ENCODE measurements around the gene OPRL1.
A peak's percentile ranks its signal among the peaks of the same experiment; 100 is the strongest.

OPRL1 gene

DNA sequence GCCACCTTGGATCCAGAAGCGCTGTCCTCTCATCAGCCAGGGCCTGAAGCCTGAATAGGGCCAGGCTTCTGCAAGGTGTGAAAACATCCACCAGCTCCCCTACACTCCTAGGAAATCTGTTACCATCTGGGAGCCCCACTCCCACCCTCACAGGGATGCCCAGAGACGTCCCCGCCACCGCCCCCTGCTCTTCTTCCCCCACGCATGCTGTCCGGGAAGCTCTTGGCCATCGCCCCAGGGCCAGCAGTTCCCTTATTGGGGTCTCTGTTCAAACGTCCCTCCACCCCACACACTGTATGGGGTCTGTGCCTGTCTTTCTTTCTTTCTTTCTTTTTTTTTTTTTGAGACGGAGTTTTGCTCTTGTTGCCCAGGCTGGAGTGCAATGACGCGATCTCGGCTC is 4.3 kb upstream of the OPRL1 start:
- H3K27me3 ChIP-seq (replicated peaks in 2 of 5; ENCODE audit: control insufficient read depth in 4 of 5, insufficient read depth in 5 of 5, low read length in 4 of 5) = no peaks in the 10 kb centered on the region
- peaks cover 0 to 53% (median 28%) of the 10 kb centered on the region in 4 experiments for H3K36me3 ChIP-seq (ENCODE audit: control insufficient read depth in 4 of 4, insufficient read depth in 4 of 4, low read length in 3 of 4)
- H3K27ac ChIP-seq (ENCODE audit: insufficient read depth in 1 of 2, low read depth in 1 of 2, low read length in 2 of 2, poor library complexity in 1 of 2, severe bottlenecking in 2 of 2) = no peak overlapping the region
- 81% methylated on average over 3 of the region's 12 CpGs for WGBS (ENCODE audit: insufficient coverage)
- CTCF ChIA-PET = interaction anchor here (1.0 to 19.6 kb wide), 6 partner anchors 10 to 43 kb away, joined by 3 to 178 read pairs (median 6); no protein-coding TSS in a partner anchor
- no peaks in the 10 kb centered on the region for H3K9me3 ChIP-seq (ENCODE audit: control extremely low read depth in 1 of 5, control insufficient read depth in 4 of 5, insufficient read depth in 2 of 5, low read depth in 1 of 5, low read length in 4 of 5)
- POLR2A ChIA-PET = no interaction called here
- H3K4me1 ChIP-seq (ENCODE audit: control extremely low read depth in 1 of 4, control insufficient read depth in 4 of 4, insufficient read depth in 4 of 4, low read length in 3 of 4) = peaks cover 0 to 85% (median 68%) of the 10 kb centered on the region in 4 experiments
- no peak for DNase-seq
- H3K4me3 ChIP-seq (ENCODE audit: control insufficient read depth in 1 of 7, extremely low read depth in 1 of 7, insufficient read depth in 4 of 7, low read depth in 2 of 7, low read length in 6 of 7) = no peak overlapping the region

DNA sequence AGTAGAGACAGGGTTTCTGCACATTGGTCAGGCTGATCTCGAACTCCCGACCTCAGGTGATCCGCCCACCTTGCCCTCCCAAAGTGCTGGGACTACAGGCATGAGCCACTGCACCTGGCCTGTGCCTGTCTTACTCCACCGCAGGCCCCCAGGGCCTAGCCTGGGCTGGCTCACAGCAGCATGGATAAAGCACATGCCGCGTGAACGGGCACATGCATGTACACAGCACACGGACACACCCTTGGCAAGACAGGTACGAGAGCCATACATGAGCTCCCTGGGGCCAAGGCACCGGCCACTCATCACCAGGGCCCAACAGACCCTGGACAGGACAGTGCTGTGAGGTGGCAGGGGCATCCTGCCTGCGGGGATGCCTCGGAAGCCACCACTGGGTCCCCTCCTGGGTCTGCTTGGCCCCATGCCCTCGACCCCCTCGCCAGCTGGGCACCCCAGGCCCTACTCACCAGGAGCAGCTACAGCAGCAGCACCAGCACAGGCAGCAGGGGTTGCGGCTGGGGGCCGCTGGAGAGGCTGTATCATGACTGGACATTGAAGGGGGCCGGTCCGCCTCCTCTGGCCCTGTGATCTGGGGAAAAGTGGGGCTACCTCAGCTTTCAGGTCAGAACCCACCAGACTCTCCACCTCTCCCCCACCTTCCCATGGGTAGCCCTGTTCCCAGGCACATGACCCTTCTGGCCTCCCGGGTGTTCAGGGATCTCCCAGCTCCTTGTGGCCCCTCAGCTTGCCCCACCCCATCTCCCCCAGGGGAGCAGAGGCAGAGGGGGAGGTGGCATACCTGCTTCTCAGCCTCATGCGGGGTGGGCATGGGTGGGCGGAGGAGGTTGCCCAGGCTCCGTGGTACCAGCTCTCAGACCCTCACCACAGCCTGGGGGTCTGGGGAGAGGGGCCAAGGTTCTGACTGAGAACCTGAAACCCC is 3.6 kb upstream of the OPRL1 start:
- Histone ChIP-seq H3K36me3 (ENCODE audit: control insufficient read depth in 4 of 4, insufficient read depth in 4 of 4, low read length in 3 of 4) (peaks cover 0 to 50% (median 27%) of the 10 kb centered on the region in 4 experiments), H3K27ac (ENCODE audit: insufficient read depth in 1 of 2, low read depth in 1 of 2, low read length in 2 of 2, poor library complexity in 1 of 2, severe bottlenecking in 2 of 2) (peak overlapping the region; percentile 40 to 81), H3K4me1 (ENCODE audit: control extremely low read depth in 1 of 4, control insufficient read depth in 4 of 4, insufficient read depth in 4 of 4, low read length in 3 of 4) (peaks cover 0 to 92% (median 75%) of the 10 kb centered on the region in 4 experiments), H3K4me3 (ENCODE audit: control insufficient read depth in 1 of 7, extremely low read depth in 1 of 7, insufficient read depth in 4 of 7, low read depth in 2 of 7, low read length in 6 of 7) (peak overlapping the region in 6 of 7 experiments; percentile 72 to 92 (median 81)), H3K9me3 (ENCODE audit: control extremely low read depth in 1 of 5, control insufficient read depth in 4 of 5, insufficient read depth in 2 of 5, low read depth in 1 of 5, low read length in 4 of 5) (no peaks in the 10 kb centered on the region), H3K27me3 (replicated peaks in 2 of 5; ENCODE audit: control insufficient read depth in 4 of 5, insufficient read depth in 5 of 5, low read length in 4 of 5) (no peaks in the 10 kb centered on the region)
- CTCF ChIA-PET = interaction anchor here (1.0 to 19.6 kb wide), 7 partner anchors 11 to 42 kb away, joined by 3 to 178 read pairs (median 7); no protein-coding TSS in a partner anchor
- no peak for DNase-seq
- POLR2A ChIA-PET = interaction anchor here (1.2 kb wide), 1 partner anchor 23 kb away, joined by 3 read pairs; no protein-coding TSS in a partner anchor
- 98% methylated on average over 12 of the region's 22 CpGs for WGBS (ENCODE audit: insufficient coverage)

DNA sequence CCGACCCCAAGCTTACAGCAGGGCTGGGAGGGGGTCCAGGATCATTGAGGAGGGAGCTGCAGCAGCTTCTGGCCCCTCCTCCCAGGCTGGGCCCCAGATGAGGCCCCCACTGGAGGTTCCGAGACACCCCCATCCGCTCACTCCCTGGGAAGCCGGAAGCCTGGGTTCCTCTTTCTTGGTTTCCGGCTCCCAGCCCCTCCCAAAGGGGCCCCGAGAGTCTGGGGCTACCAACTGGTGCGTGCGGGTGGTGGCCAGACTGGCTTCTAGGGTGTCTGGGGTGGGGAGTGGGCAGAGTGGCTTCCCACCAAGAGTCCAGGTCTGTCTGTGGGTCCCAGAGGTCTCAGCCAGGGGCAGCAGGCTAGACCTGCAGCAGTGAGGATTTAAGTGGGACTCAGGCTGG is 2.8 kb upstream of the OPRL1 start:
- DNase-seq = peak; percentile 57 to 72 (median 71)
- Histone ChIP-seq H3K9me3 (ENCODE audit: control extremely low read depth in 1 of 5, control insufficient read depth in 4 of 5, insufficient read depth in 2 of 5, low read depth in 1 of 5, low read length in 4 of 5) (no peaks in the 10 kb centered on the region), H3K36me3 (ENCODE audit: control insufficient read depth in 4 of 4, insufficient read depth in 4 of 4, low read length in 3 of 4) (peaks cover 0 to 42% (median 22%) of the 10 kb centered on the region in 4 experiments), H3K4me1 (ENCODE audit: control extremely low read depth in 1 of 4, control insufficient read depth in 4 of 4, insufficient read depth in 4 of 4, low read length in 3 of 4) (peaks cover 0 to 92% (median 76%) of the 10 kb centered on the region in 4 experiments), H3K4me3 (ENCODE audit: control insufficient read depth in 1 of 7, extremely low read depth in 1 of 7, insufficient read depth in 4 of 7, low read depth in 2 of 7, low read length in 6 of 7) (peak overlapping the region in 6 of 7 experiments; percentile 72 to 92 (median 81)), H3K27ac (ENCODE audit: insufficient read depth in 1 of 2, low read depth in 1 of 2, low read length in 2 of 2, poor library complexity in 1 of 2, severe bottlenecking in 2 of 2) (peak overlapping the region; percentile 40 to 81), H3K27me3 (replicated peaks in 2 of 5; ENCODE audit: control insufficient read depth in 4 of 5, insufficient read depth in 5 of 5, low read length in 4 of 5) (no peaks in the 10 kb centered on the region)
- ChIA-PET CTCF (interaction anchor here (1.4 to 19.6 kb wide), 7 partner anchors 8 to 41 kb away, joined by 3 to 178 read pairs (median 7); no protein-coding TSS in a partner anchor), POLR2A (interaction anchor here (1.2 to 1.5 kb wide), 2 partner anchors 13 to 23 kb away, joined by 3 to 4 read pairs; no protein-coding TSS in a partner anchor)
- WGBS (ENCODE audit: insufficient coverage) = 0% methylated on average over 8 of the region's 8 CpGs

DNA sequence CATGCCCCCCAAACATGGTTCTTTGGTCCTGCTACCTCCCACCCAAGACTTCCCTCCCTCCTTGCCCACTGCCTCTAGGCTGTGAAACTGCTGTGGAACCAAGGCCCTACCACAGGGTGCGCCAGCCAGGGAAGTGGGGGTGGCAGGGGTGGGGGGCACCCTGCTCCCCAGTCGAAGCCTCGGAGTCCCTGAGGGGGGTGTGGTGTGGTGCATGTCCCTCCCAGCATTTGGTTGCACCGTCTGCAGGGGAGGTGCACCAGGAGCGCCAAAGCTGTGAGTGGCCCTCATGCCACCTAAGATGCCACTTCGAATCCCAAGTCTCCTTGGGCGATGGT is 2.4 kb upstream of the OPRL1 start:
- Histone ChIP-seq H3K27me3 (replicated peaks in 2 of 5; ENCODE audit: control insufficient read depth in 4 of 5, insufficient read depth in 5 of 5, low read length in 4 of 5) (no peaks in the 10 kb centered on the region), H3K4me1 (ENCODE audit: control extremely low read depth in 1 of 4, control insufficient read depth in 4 of 4, insufficient read depth in 4 of 4, low read length in 3 of 4) (peaks cover 0 to 92% (median 76%) of the 10 kb centered on the region in 4 experiments), H3K4me3 (ENCODE audit: control insufficient read depth in 1 of 7, extremely low read depth in 1 of 7, insufficient read depth in 4 of 7, low read depth in 2 of 7, low read length in 6 of 7) (peak overlapping the region; percentile 58 to 92 (median 79)), H3K36me3 (ENCODE audit: control insufficient read depth in 4 of 4, insufficient read depth in 4 of 4, low read length in 3 of 4) (peaks cover 0 to 38% (median 18%) of the 10 kb centered on the region in 4 experiments), H3K9me3 (ENCODE audit: control extremely low read depth in 1 of 5, control insufficient read depth in 4 of 5, insufficient read depth in 2 of 5, low read depth in 1 of 5, low read length in 4 of 5) (no peaks in the 10 kb centered on the region), H3K27ac (ENCODE audit: insufficient read depth in 1 of 2, low read depth in 1 of 2, low read length in 2 of 2, poor library complexity in 1 of 2, severe bottlenecking in 2 of 2) (peak overlapping the region; percentile 40 to 81)
- POLR2A ChIA-PET = interaction anchor here (0.8 to 1.5 kb wide), 5 partner anchors 10 to 39 kb away, joined by 3 to 9 read pairs (median 3); no protein-coding TSS in a partner anchor
- CTCF ChIA-PET = interaction anchor here (1.3 to 19.6 kb wide), 7 partner anchors 8 to 41 kb away, joined by 3 to 178 read pairs (median 10); no protein-coding TSS in a partner anchor
- DNase-seq = no peak
- 3% methylated on average over 7 of the region's 7 CpGs for WGBS (ENCODE audit: insufficient coverage)

DNA sequence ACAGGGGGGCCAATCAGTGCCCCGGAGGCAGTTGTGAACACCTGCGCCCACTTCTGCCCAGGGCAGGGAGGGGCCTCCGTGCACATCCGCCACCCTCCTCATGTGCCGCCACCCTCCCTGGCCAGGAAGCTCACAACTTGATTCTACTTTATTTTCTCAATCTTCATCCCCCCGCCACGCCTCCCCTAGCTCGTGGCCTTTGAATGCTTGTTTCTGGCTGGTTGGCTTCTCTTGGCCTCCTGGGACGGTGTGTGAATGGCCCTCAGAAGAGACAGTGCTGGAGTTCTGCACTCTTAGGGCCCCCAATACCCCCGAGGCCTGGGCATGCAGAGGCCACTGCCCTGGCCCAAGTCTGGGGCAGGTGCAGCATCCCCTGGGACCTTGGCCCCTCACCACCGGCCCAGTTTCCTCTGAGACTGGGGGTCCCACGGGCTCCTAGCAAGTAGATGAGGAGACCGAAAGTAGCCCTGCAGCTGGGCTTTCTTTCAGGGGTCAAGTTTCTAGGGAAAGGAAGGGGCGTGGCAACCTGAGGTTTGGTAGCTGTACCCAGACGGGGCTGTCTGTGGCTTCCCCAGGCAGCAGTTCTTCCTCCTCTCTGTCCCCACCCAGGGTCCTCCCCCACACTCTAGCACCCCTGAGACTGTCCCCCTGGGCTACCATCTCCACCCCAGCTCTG is 1.9 kb upstream of the OPRL1 start:
- peak overlapping the region; percentile 33 to 81 for H3K27ac ChIP-seq (ENCODE audit: insufficient read depth in 1 of 2, low read depth in 1 of 2, low read length in 2 of 2, poor library complexity in 1 of 2, severe bottlenecking in 2 of 2)
- H3K4me3 ChIP-seq (ENCODE audit: control insufficient read depth in 1 of 7, extremely low read depth in 1 of 7, insufficient read depth in 4 of 7, low read depth in 2 of 7, low read length in 6 of 7) = peak overlapping the region; percentile 58 to 92 (median 79)
- ChIA-PET CTCF (interaction anchor here (1.0 to 19.6 kb wide), 8 partner anchors 9 to 104 kb away, joined by 3 to 178 read pairs (median 7); partner anchors contain the start of gene NPBWR2), POLR2A (interaction anchor here (0.8 to 1.5 kb wide), 6 partner anchors 8 to 96 kb away, joined by 3 to 9 read pairs (median 3); no protein-coding TSS in a partner anchor)
- H3K9me3 ChIP-seq (ENCODE audit: control extremely low read depth in 1 of 5, control insufficient read depth in 4 of 5, insufficient read depth in 2 of 5, low read depth in 1 of 5, low read length in 4 of 5) = no peaks in the 10 kb centered on the region
- peaks cover 0 to 92% (median 76%) of the 10 kb centered on the region in 4 experiments for H3K4me1 ChIP-seq (ENCODE audit: control extremely low read depth in 1 of 4, control insufficient read depth in 4 of 4, insufficient read depth in 4 of 4, low read length in 3 of 4)
- H3K27me3 ChIP-seq (replicated peaks in 2 of 5; ENCODE audit: control insufficient read depth in 4 of 5, insufficient read depth in 5 of 5, low read length in 4 of 5) = no peaks in the 10 kb centered on the region
- WGBS (ENCODE audit: insufficient coverage) = 0% methylated on average over 13 of the region's 15 CpGs
- DNase-seq = peak in 2 of 3 donors; percentile 48 to 64
- H3K36me3 ChIP-seq (ENCODE audit: control insufficient read depth in 4 of 4, insufficient read depth in 4 of 4, low read length in 3 of 4) = peaks cover 0 to 33% (median 16%) of the 10 kb centered on the region in 4 experiments

DNA sequence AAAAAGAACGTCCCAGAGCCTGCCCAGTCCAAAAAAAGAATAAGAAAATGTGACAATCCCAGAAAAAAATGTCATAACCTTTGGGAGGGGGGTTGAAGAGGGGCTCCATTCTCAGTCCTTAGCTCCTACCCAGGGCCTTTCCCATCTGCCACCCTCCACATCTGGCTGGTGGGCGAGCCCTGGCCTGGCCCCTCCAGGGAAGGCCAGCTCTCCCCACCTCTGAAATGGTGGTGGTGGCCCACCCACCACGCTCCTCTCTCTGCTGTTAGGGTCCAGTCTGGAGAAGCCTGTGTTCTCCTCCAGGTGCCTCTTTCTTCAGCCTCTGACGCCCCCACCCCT is 979 bp upstream of the OPRL1 start:
- Histone ChIP-seq H3K4me1 (ENCODE audit: control extremely low read depth in 1 of 4, control insufficient read depth in 4 of 4, insufficient read depth in 4 of 4, low read length in 3 of 4) (peaks cover 0 to 90% (median 77%) of the 10 kb centered on the region in 4 experiments), H3K9me3 (ENCODE audit: control extremely low read depth in 1 of 5, control insufficient read depth in 4 of 5, insufficient read depth in 2 of 5, low read depth in 1 of 5, low read length in 4 of 5) (no peaks in the 10 kb centered on the region), H3K36me3 (ENCODE audit: control insufficient read depth in 4 of 4, insufficient read depth in 4 of 4, low read length in 3 of 4) (peaks cover 0 to 24% (median 10%) of the 10 kb centered on the region in 4 experiments), H3K27me3 (replicated peaks in 2 of 5; ENCODE audit: control insufficient read depth in 4 of 5, insufficient read depth in 5 of 5, low read length in 4 of 5) (no peaks in the 10 kb centered on the region), H3K4me3 (ENCODE audit: control insufficient read depth in 1 of 7, extremely low read depth in 1 of 7, insufficient read depth in 4 of 7, low read depth in 2 of 7, low read length in 6 of 7) (peak overlapping the region; percentile 58 to 92 (median 79)), H3K27ac (ENCODE audit: insufficient read depth in 1 of 2, low read depth in 1 of 2, low read length in 2 of 2, poor library complexity in 1 of 2, severe bottlenecking in 2 of 2) (peak overlapping the region; percentile 33 to 81)
- 0% methylated on average over 1 of the region's 4 CpGs for WGBS (ENCODE audit: insufficient coverage)
- ChIA-PET POLR2A (interaction anchor here (0.8 to 1.4 kb wide), 5 partner anchors 9 to 40 kb away, joined by 3 to 9 read pairs (median 3); no protein-coding TSS in a partner anchor), CTCF (interaction anchor here (0.8 to 19.6 kb wide), 9 partner anchors 10 to 98 kb away, joined by 3 to 178 read pairs (median 4); partner anchors contain the start of genes NPBWR2 and PRPF6)
- DNase-seq = no peak

Data from common myeloid progenitor, CD34-positive (primary cell).